Measurements from ENCODE around the gene RNASEH1. TPM values are rescaled to one million over a fixed set of nuclear protein-coding genes. Genes with fewer than 3 reads are reported as not detected.

The RNASEH1 gene
- total and polyA plus RNA-seq, 2 experiments from 2014 or later = 33.2 to 40.7 TPM

- Histone ChIP-seq H3K27me3 (ENCODE audit: insufficient read depth) (no peaks in the 10 kb centered on the region), H3K36me3 (ENCODE audit: insufficient read depth) (no peaks in the 10 kb centered on the region), H3K9me2 (ENCODE audit: insufficient read depth) (no peaks in the 10 kb centered on the region), H2AFZ (no peak overlapping the region), H3K79me2 (replicated peaks; ENCODE audit: insufficient read depth) (no peaks in the 10 kb centered on the region), H3K27ac (ENCODE audit: low read depth) (no peak overlapping the region), H3K4me1 (ENCODE audit: insufficient read depth) (no peaks in the 10 kb centered on the region), H3K4me3 (no peak overlapping the region), H4K20me1 (replicated peaks; ENCODE audit: insufficient read depth) (no peaks in the 10 kb centered on the region), H3F3A (replicated peaks; ENCODE audit: low read depth) (peaks cover 10% of the 10 kb centered on the region; the same call in 1 of the 2 replicates), H3K4me2 (no peak overlapping the region)
- Mint-ChIP-seq H3K4me3 (no peak overlapping the region), H3K9me3 (peaks cover 3% of the 10 kb centered on the region; the same call in 2 of the 3 replicates), H3K27me3 (ENCODE audit: insufficient read depth, low read depth, poor library complexity) (peaks cover 4% of the 10 kb centered on the region), H3K27ac (no peak overlapping the region), H3K36me3 (ENCODE audit: low read depth) (peaks cover 10% of the 10 kb centered on the region), H3K4me1 (no peaks in the 10 kb centered on the region)
- ATAC-seq = no peak
- TF ChIP-seq ZNF114 (CRISPR knock-in tag; IDR thresholded peaks at IDR 0.05) (no peak), REST (IDR thresholded peaks at IDR 0.05; ENCODE audit: unreplicated experiment) (no peak), ZNF462 (CRISPR knock-in tag; IDR thresholded peaks at IDR 0.05) (no peak), EZH2 (IDR thresholded peaks at IDR 0.05; ENCODE audit: low read depth, unreplicated experiment) (no peak), EZH2phosphoT487 (IDR thresholded peaks at IDR 0.05; ENCODE audit: unreplicated experiment) (no peak), ETS1 (IDR thresholded peaks at IDR 0.05) (no peak), STAT1 (IDR thresholded peaks at IDR 0.05; ENCODE audit: unreplicated experiment) (no peak)
- no peak for DNase-seq (ENCODE audit: low spot score)
Observed at GRCh38 chr2:3529316-3530025, 28.7 kb downstream of the RNASEH1 start.

All from GM23338 (cell line).